Measurements from ENCODE around the gene ABITRAM. TPM values are rescaled to one million over a fixed set of nuclear protein-coding genes. Genes with fewer than 3 reads are reported as not detected.
"Not testable (repeated sequence)": the region's sequence is repeated elsewhere in the genome, so short reads cannot be mapped to it uniquely, and the experiment has no call there.

The ABITRAM gene
- total RNA-seq, 1 donor = 5.5 TPM

- Histone ChIP-seq H3K27me3 (ENCODE audit: insufficient read depth, low read length) (no peaks in the 10 kb centered on the region), H3K4me1 (ENCODE audit: insufficient read depth, low read length) (peaks cover 7% of the 10 kb centered on the region), H3K9me3 (ENCODE audit: low read depth, low read length) (no peaks in the 10 kb centered on the region), H3K4me3 (ENCODE audit: low read length) (no peak overlapping the region)
Measured at GRCh38 chr9:108910914-108911313, 23.3 kb upstream of the ABITRAM start.

- H3K9me3 ChIP-seq (ENCODE audit: low read depth, low read length) = no peaks in the 10 kb centered on the region
- peaks cover 7% of the 10 kb centered on the region for H3K4me1 ChIP-seq (ENCODE audit: insufficient read depth, low read length)
- no peak overlapping the region for H3K4me3 ChIP-seq (ENCODE audit: low read length)
- no peaks in the 10 kb centered on the region for H3K27me3 ChIP-seq (ENCODE audit: insufficient read depth, low read length)
Measured at GRCh38 chr9:108911820-108912219, 22.4 kb upstream of the ABITRAM start.

- H3K4me3 ChIP-seq (ENCODE audit: low read length) = no peak overlapping the region
Measured at GRCh38 chr9:108913391-108913790, 20.8 kb upstream of the ABITRAM start.

GRCh38 chr9:108919517-108919916 is 14.7 kb upstream of the ABITRAM start:
- H3K4me3 ChIP-seq (ENCODE audit: low read length) = no peak overlapping the region
- H3K9me3 ChIP-seq (ENCODE audit: low read depth, low read length) = no peaks in the 10 kb centered on the region
- no peaks in the 10 kb centered on the region for H3K27me3 ChIP-seq (ENCODE audit: insufficient read depth, low read length)
- no peaks in the 10 kb centered on the region for H3K4me1 ChIP-seq (ENCODE audit: insufficient read depth, low read length)

More at GRCh38 chr9:108913391-108913790, 20.8 kb upstream of the ABITRAM start:
- Histone ChIP-seq H3K27me3 (ENCODE audit: insufficient read depth, low read length) (no peaks in the 10 kb centered on the region), H3K9me3 (ENCODE audit: low read depth, low read length) (no peaks in the 10 kb centered on the region), H3K4me1 (ENCODE audit: insufficient read depth, low read length) (peaks cover 7% of the 10 kb centered on the region)

- not testable (repeated sequence) for H3K27me3 ChIP-seq (ENCODE audit: insufficient read depth, low read length); H3K4me1 ChIP-seq (ENCODE audit: insufficient read depth, low read length); H3K9me3 ChIP-seq (ENCODE audit: low read depth, low read length); H3K4me3 ChIP-seq (ENCODE audit: low read length)
Measured at GRCh38 chr9:108920401-108920800, 13.8 kb upstream of the ABITRAM start.

GRCh38 chr9:108921200-108921599 is 13.0 kb upstream of the ABITRAM start:
- H3K4me3 ChIP-seq (ENCODE audit: low read length) = no peak overlapping the region
- no peaks in the 10 kb centered on the region for H3K9me3 ChIP-seq (ENCODE audit: low read depth, low read length)
- no peaks in the 10 kb centered on the region for H3K4me1 ChIP-seq (ENCODE audit: insufficient read depth, low read length)
- no peaks in the 10 kb centered on the region for H3K27me3 ChIP-seq (ENCODE audit: insufficient read depth, low read length)

GRCh38 chr9:108924466-108924865 is 9.7 kb upstream of the ABITRAM start:
- Histone ChIP-seq H3K9me3 (ENCODE audit: low read depth, low read length) (no peaks in the 10 kb centered on the region), H3K4me3 (ENCODE audit: low read length) (no peak overlapping the region), H3K27me3 (ENCODE audit: insufficient read depth, low read length) (no peaks in the 10 kb centered on the region), H3K4me1 (ENCODE audit: insufficient read depth, low read length) (no peaks in the 10 kb centered on the region)

GRCh38 chr9:108928386-108928785 is 5.8 kb upstream of the ABITRAM start:
- Histone ChIP-seq H3K4me3 (ENCODE audit: low read length) (no peak overlapping the region), H3K9me3 (ENCODE audit: low read depth, low read length) (no peaks in the 10 kb centered on the region), H3K27me3 (ENCODE audit: insufficient read depth, low read length) (no peaks in the 10 kb centered on the region), H3K4me1 (ENCODE audit: insufficient read depth, low read length) (peaks cover 13% of the 10 kb centered on the region)

GRCh38 chr9:108933231-108933717 is 926 bp upstream of the ABITRAM start:
- Histone ChIP-seq H3K9me3 (ENCODE audit: low read depth, low read length) (no peaks in the 10 kb centered on the region), H3K4me3 (ENCODE audit: low read length) (peak overlapping the region; percentile 92), H3K27me3 (ENCODE audit: insufficient read depth, low read length) (no peaks in the 10 kb centered on the region), H3K4me1 (ENCODE audit: insufficient read depth, low read length) (peaks cover 22% of the 10 kb centered on the region)

- Histone ChIP-seq H3K9me3 (ENCODE audit: low read depth, low read length) (no peaks in the 10 kb centered on the region), H3K27me3 (ENCODE audit: insufficient read depth, low read length) (no peaks in the 10 kb centered on the region), H3K4me3 (ENCODE audit: low read length) (peak within 1 kb of the TSS; percentile 92), H3K4me1 (ENCODE audit: insufficient read depth, low read length) (peaks cover 22% of the 10 kb centered on the region)
Measured at GRCh38 chr9:108933718-108934322, 380 bp upstream of the ABITRAM start, which contains the start of gene ELP1. ELP1 (minus strand) TSS chr9:108934124; CDS start chr9:108931146, 2,978 bp downstream.

- no peaks in the 10 kb centered on the region for H3K27me3 ChIP-seq (ENCODE audit: insufficient read depth, low read length)
- peaks cover 16% of the 10 kb centered on the region for H3K4me1 ChIP-seq (ENCODE audit: insufficient read depth, low read length)
- no peak overlapping the region for H3K4me3 ChIP-seq (ENCODE audit: low read length)
- H3K9me3 ChIP-seq (ENCODE audit: low read depth, low read length) = no peaks in the 10 kb centered on the region
Measured at GRCh38 chr9:108937561-108938305, 3.5 kb downstream of the ABITRAM start.

GRCh38 chr9:108939975-108940374 is 5.8 kb downstream of the ABITRAM start:
- no peak overlapping the region for H3K4me3 ChIP-seq (ENCODE audit: low read length)
- H3K9me3 ChIP-seq (ENCODE audit: low read depth, low read length) = no peaks in the 10 kb centered on the region
- no peaks in the 10 kb centered on the region for H3K27me3 ChIP-seq (ENCODE audit: insufficient read depth, low read length)
- H3K4me1 ChIP-seq (ENCODE audit: insufficient read depth, low read length) = peaks cover 3% of the 10 kb centered on the region

- Histone ChIP-seq H3K9me3 (ENCODE audit: low read depth, low read length) (no peaks in the 10 kb centered on the region), H3K4me3 (ENCODE audit: low read length) (no peak overlapping the region), H3K4me1 (ENCODE audit: insufficient read depth, low read length) (no peaks in the 10 kb centered on the region), H3K27me3 (ENCODE audit: insufficient read depth, low read length) (no peaks in the 10 kb centered on the region)
Measured at GRCh38 chr9:108950168-108950567, 16.0 kb downstream of the ABITRAM start.

- Histone ChIP-seq H3K4me3 (ENCODE audit: low read length) (no peak overlapping the region), H3K9me3 (ENCODE audit: low read depth, low read length) (no peaks in the 10 kb centered on the region), H3K4me1 (ENCODE audit: insufficient read depth, low read length) (no peaks in the 10 kb centered on the region), H3K27me3 (ENCODE audit: insufficient read depth, low read length) (no peaks in the 10 kb centered on the region)
Measured at GRCh38 chr9:108951578-108951977, 17.4 kb downstream of the ABITRAM start.

GRCh38 chr9:108953983-108954574 is 19.9 kb downstream of the ABITRAM start:
- H3K9me3 ChIP-seq (ENCODE audit: low read depth, low read length) = no peaks in the 10 kb centered on the region
- H3K4me1 ChIP-seq (ENCODE audit: insufficient read depth, low read length) = no peaks in the 10 kb centered on the region
- no peak overlapping the region for H3K4me3 ChIP-seq (ENCODE audit: low read length)
- H3K27me3 ChIP-seq (ENCODE audit: insufficient read depth, low read length) = no peaks in the 10 kb centered on the region

Data from mononuclear cell (primary cell).